ENCODE data around the gene FLACC1.

GRCh38 chr2:201329409-201329808, 27.7 kb downstream of the FLACC1 start:
- TF ChIP-seq CTCF (conservative IDR thresholded peaks at IDR 0.05) (no peak), ZFX (IDR thresholded peaks at IDR 0.05) (no peak)
